Loucy (cell line): ENCODE data around the gene SUPT3H.

Experiments used
- H2AFZ ChIP-seq: fragments of 200-600 bp; sonication (generic); 2 replicates; pipeline ENCODE4 v1.6.0; 2016; ENCODE audit warnings: antibody characterized with exemption, mild to moderate bottlenecking, low read length, moderate library complexity
- H3F3A ChIP-seq: fragments of 200-600 bp; 2 replicates; pipeline ENCODE4 v1.6.0; 2016; ENCODE audit warnings: antibody characterized with exemption, low read depth, mild to moderate bottlenecking
- H3K27me3 ChIP-seq: fragments of 200-600 bp; sonication (generic); 2 replicates; pipeline ENCODE4 v1.6.1; 2014; ENCODE audit warnings: low read length, mild to moderate bottlenecking; ENCODE audit not compliant: insufficient read depth, poor library complexity, severe bottlenecking
- H3K36me3 ChIP-seq: fragments of 200-600 bp; sonication (generic); 2 replicates; pipeline ENCODE4 v1.6.1; 2016; ENCODE audit warnings: low read length; ENCODE audit not compliant: insufficient read depth
- H3K4me1 ChIP-seq: fragments of 200-600 bp; sonication (generic); 2 replicates; pipeline ENCODE4 v1.5.1; 2014; ENCODE audit warnings: low read length, mild to moderate bottlenecking; ENCODE audit not compliant: insufficient read depth, poor library complexity, severe bottlenecking
- H3K4me2 ChIP-seq: fragments of 200-600 bp; sonication (generic); 2 replicates; pipeline ENCODE4 v1.6.0; 2014; ENCODE audit warnings: antibody characterized with exemption, low read length, low read depth, mild to moderate bottlenecking; ENCODE audit not compliant: poor library complexity, severe bottlenecking
- H3K4me3 ChIP-seq: fragments of 200-600 bp; sonication (generic); 2 replicates; pipeline ENCODE4 v1.5.1; 2014; ENCODE audit warnings: low read length, mild to moderate bottlenecking, mixed read lengths; ENCODE audit not compliant: poor library complexity, severe bottlenecking
- H3K79me2 ChIP-seq: fragments of 200-600 bp; sonication (generic); 2 replicates; pipeline ENCODE4 v1.6.1; 2014; ENCODE audit warnings: low read length; ENCODE audit not compliant: insufficient read depth
- H3K9ac ChIP-seq: fragments of 200-600 bp; sonication (generic); 2 replicates; pipeline ENCODE4 v1.6.0; 2014; ENCODE audit warnings: mild to moderate bottlenecking, low read depth, low read length, moderate library complexity; ENCODE audit not compliant: poor library complexity, severe bottlenecking
- H3K9me2 ChIP-seq: fragments of 200-600 bp; sonication (generic); replicated peaks from 2 replicates; pipeline ENCODE4 v1.6.1; 2016; ENCODE audit warnings: low read depth, low read length, mixed read lengths
- H3K9me3 ChIP-seq: fragments of 200-600 bp; sonication (generic); 2 replicates; pipeline ENCODE4 v1.6.1; 2014; ENCODE audit warnings: mild to moderate bottlenecking, antibody characterized with exemption, low read length, low read depth; ENCODE audit not compliant: insufficient read depth
- H4K20me1 ChIP-seq: fragments of 200-600 bp; sonication (generic); 2 replicates; pipeline ENCODE4 v1.6.0; 2014; ENCODE audit warnings: antibody characterized with exemption, low read length, mild to moderate bottlenecking; ENCODE audit not compliant: insufficient read depth, poor library complexity, severe bottlenecking
- EZH2phosphoT487 ChIP-seq: fragments of 200-600 bp; IDR thresholded peaks from 2 replicates; pipeline ENCODE4 v1.6.1; 2018; ENCODE audit warnings: antibody characterized with exemption, mild to moderate bottlenecking, moderate library complexity, borderline replicate concordance
- TF ChIP-seq, protein P1 (sequence below): fragments of 200-600 bp; sonication (generic); conservative IDR thresholded peaks from 2 replicates; pipeline ENCODE4 v1.5.1; 2014; ENCODE audit warnings: mild to moderate bottlenecking, antibody characterized with exemption, low read length

Gene SUPT3H

DNA sequence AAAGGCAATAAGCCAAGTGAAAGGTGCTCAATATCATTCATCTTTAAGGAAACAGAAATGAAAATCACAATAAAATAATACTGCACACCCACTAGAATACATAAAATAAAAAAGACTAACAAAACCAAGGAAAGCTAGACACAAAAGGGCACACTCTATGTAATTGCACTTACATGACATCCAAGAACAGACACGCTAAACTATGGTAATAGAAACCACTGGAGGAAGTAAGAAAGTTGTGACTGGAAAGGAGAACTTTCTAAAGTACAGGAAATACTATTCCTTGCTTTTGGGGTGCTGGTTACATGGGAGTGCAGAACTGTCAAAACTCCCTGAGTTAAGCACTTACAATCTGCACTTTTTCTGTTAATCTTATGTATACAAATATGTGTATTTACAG lies 303.3 kb downstream of the SUPT3H start:
- Histone ChIP-seq H2AFZ (no peak overlapping the region), H3K4me1 (peaks cover 50% of the 10 kb centered on the region), H3K9me3 (peaks cover 7% of the 10 kb centered on the region; the same call in 1 of the 2 replicates), H3F3A (no peaks in the 10 kb centered on the region), H3K9me2 (no peaks in the 10 kb centered on the region), H3K36me3 (no peaks in the 10 kb centered on the region), H4K20me1 (no peaks in the 10 kb centered on the region), H3K9ac (no peak overlapping the region), H3K4me2 (no peak overlapping the region), H3K27me3 (no peaks in the 10 kb centered on the region), H3K4me3 (no peak overlapping the region), H3K79me2 (no peaks in the 10 kb centered on the region)
- TF ChIP-seq EZH2phosphoT487, result no peak
- TF ChIP-seq, protein P1, sequence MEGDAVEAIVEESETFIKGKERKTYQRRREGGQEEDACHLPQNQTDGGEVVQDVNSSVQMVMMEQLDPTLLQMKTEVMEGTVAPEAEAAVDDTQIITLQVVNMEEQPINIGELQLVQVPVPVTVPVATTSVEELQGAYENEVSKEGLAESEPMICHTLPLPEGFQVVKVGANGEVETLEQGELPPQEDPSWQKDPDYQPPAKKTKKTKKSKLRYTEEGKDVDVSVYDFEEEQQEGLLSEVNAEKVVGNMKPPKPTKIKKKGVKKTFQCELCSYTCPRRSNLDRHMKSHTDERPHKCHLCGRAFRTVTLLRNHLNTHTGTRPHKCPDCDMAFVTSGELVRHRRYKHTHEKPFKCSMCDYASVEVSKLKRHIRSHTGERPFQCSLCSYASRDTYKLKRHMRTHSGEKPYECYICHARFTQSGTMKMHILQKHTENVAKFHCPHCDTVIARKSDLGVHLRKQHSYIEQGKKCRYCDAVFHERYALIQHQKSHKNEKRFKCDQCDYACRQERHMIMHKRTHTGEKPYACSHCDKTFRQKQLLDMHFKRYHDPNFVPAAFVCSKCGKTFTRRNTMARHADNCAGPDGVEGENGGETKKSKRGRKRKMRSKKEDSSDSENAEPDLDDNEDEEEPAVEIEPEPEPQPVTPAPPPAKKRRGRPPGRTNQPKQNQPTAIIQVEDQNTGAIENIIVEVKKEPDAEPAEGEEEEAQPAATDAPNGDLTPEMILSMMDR, result no peak

- Histone ChIP-seq H3K36me3 (no peaks in the 10 kb centered on the region), H3K4me2 (no peak overlapping the region), H2AFZ (no peak overlapping the region), H3F3A (no peaks in the 10 kb centered on the region), H4K20me1 (no peaks in the 10 kb centered on the region), H3K79me2 (no peaks in the 10 kb centered on the region), H3K4me3 (no peak overlapping the region), H3K9me2 (no peaks in the 10 kb centered on the region), H3K9me3 (peaks cover 7% of the 10 kb centered on the region; the same call in 1 of the 2 replicates), H3K4me1 (peaks cover 50% of the 10 kb centered on the region), H3K27me3 (no peaks in the 10 kb centered on the region), H3K9ac (no peak overlapping the region)
- no peak for TF ChIP-seq EZH2phosphoT487
- TF ChIP-seq, protein P1, result no peak
These were observed 304.0 kb downstream of the SUPT3H start for GRCh38 chr6:45073771-45074170.

DNA sequence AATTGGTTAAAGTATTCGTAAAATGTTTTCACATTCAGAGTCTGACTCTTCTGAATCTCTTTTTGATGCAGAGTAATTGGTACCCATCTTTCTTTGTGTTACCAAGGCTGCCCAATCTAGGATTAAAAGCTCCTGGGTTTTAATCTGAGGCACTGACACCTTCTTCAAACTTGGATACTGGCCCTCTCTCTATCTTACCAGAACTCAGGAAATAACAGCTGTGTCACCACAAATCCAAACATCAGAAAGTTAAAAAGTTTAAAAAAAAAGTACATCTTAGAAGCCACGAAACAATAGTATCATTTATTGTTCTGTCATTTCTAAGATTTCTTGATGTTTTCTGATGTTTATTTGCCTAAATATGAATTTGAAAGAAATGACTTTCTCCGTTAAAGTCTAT lies 305.1 kb downstream of the SUPT3H start:
- Histone ChIP-seq H3K4me2 (no peak overlapping the region), H3K9me2 (no peaks in the 10 kb centered on the region), H3K27me3 (no peaks in the 10 kb centered on the region), H3K9ac (no peak overlapping the region), H3F3A (no peaks in the 10 kb centered on the region), H2AFZ (no peak overlapping the region), H3K36me3 (no peaks in the 10 kb centered on the region), H4K20me1 (no peaks in the 10 kb centered on the region), H3K4me1 (peaks cover 50% of the 10 kb centered on the region), H3K9me3 (no peaks in the 10 kb centered on the region), H3K4me3 (no peak overlapping the region), H3K79me2 (no peaks in the 10 kb centered on the region)
- TF ChIP-seq EZH2phosphoT487, result no peak
- TF ChIP-seq, protein P1, result no peak
